Stimulated activated CD4-positive, alpha-beta T cell treated with anti-CD3 and anti-CD28 coated beads, Interleukin-4, amount 100 ng/mL, for 24 hours (primary cell): ENCODE measurements around the gene MAGEB17.

Experiments
- DNase-seq: peaks from one replicate; pipeline ENCODE4 v3.0.0-alpha.2; 2020

The MAGEB17 gene

DNA sequence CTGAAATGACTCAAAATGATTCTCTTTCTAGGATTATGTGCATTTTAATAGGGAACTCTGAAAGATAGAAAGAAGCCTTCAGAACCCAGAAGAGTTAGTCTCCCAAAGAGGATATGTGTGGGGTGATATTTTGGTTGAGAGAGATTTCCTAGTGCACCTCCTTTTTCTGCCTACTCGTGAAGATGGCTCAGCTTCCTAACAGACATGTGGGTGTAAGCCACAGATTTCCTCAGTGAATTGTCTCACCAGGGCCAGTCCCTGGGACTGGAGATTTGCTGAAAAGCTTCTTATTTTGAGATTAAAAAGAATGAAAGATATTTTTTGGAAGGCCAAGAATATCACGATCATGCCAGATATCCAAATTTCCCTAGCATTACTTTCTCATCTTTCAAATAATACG, 42.8 kb downstream of the MAGEB17 start:
- DNase-seq = no peak

DNA sequence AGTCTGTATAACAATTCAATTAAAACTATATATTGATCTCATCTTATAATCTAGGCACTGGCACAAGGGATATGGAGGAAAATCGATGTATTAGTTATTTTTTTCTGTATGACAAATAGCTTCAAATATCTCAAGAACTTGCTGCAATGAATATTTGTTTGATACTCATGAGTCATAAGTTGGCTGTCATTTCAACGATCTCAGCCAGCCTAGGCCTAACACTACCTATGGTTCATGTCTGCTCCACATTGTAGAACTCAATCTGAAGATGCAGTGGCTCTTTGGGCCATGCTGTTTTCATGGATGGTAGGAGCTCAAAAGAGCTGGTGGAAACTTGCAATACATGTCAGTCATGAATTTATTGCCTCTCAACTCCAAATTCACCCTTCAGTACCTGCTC, 44.7 kb downstream of the MAGEB17 start:
- DNase-seq = no peak

DNA sequence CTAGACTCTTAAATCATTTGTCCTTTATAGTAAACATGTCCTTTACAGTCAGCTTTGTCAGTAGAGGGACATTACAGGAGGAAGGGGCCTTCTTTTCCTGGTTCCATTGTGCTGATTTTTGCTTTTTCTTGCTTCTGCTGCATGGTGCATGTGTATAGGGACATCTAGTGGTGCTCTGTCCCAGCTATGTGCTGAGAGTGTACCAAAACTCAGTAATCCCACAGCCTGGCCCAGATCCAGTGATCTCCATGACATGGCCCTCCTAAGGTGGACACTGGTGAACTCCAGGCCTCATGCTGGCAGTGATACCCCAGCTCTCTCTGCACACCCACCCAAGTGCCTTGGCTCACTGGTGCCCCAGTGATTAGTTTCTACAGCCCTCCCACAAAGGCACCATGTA, 45.2 kb downstream of the MAGEB17 start:
- DNase-seq = no peak

DNA sequence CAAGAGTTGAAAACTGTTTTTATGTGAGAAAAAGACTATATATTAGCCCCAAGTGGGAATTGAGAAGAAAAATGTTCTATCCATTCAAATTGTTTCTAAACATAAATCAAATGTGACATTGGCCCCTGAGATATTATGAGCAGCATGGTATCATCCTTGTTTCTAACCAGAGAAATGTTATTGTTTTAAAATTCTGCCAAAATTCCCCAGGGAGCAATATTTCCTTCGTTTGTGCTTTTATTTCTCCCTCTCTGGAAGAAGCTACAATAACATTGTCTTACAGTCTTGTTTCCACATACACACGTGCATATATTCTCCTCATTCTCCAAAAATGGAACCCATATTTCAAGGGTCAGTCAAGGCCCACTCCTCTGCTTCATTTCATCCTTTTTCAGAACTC, 46.7 kb downstream of the MAGEB17 start:
- no peak for DNase-seq

DNA sequence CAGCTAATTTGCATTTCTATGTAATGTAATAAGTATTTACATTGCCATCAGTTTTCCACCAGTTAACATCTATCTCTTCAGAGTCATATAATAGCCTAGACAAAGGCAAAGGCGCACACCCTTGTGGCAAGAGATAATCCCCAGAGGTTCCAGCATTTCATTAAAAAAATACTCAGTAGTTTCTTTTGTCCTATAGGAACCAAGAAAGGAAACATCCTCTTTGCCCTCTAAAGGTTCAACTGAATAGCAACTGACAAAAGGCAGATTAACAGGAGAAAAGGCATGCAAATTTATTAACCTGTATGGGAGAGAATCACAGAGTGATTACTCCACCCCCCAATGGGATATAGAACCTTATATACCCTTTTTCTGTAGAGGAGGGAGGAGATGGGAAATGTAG, 48.4 kb downstream of the MAGEB17 start:
- DNase-seq = no peak
